WTC11 (cell line): ENCODE data around the gene PPM1L.

Source experiments
- ATF2 ChIP-seq: sonication (generic); formaldehyde crosslinking; IDR thresholded peaks from 2 replicates; pipeline ENCODE4 v1.8.1; 2022; ENCODE audit warnings: low read depth, missing genetic modification reagents, borderline replicate concordance
- CREB1 ChIP-seq: sonication (generic); formaldehyde crosslinking; IDR thresholded peaks from 2 replicates; pipeline ENCODE4 v1.8.0; 2023; ENCODE audit warnings: mild to moderate bottlenecking, missing genetic modification reagents
- IRF2 ChIP-seq: sonication (generic); formaldehyde crosslinking; IDR thresholded peaks from 2 replicates; pipeline ENCODE4 v1.8.0; 2022; ENCODE audit warnings: low read depth, missing genetic modification reagents, borderline replicate concordance
- MAX ChIP-seq: sonication (generic); formaldehyde crosslinking; IDR thresholded peaks from 2 replicates; pipeline ENCODE4 v1.8.0; 2022; ENCODE audit warnings: mild to moderate bottlenecking, missing genetic modification reagents
- NR2C2 ChIP-seq: sonication (generic); formaldehyde crosslinking; IDR thresholded peaks from 2 replicates; pipeline ENCODE4 v1.8.0; 2022; ENCODE audit warnings: mild to moderate bottlenecking, missing genetic modification reagents
- TEAD1 ChIP-seq: sonication (generic); formaldehyde crosslinking; IDR thresholded peaks from 2 replicates; pipeline ENCODE4 v1.8.0; 2022; ENCODE audit warnings: mild to moderate bottlenecking, missing genetic modification reagents
- TEAD4 ChIP-seq: sonication (generic); formaldehyde crosslinking; IDR thresholded peaks from 2 replicates; pipeline ENCODE4 v1.8.0; 2022; ENCODE audit warnings: mild to moderate bottlenecking, missing genetic modification reagents
- USF2 ChIP-seq: sonication (generic); formaldehyde crosslinking; IDR thresholded peaks from 2 replicates; pipeline ENCODE4 v1.8.1; 2023; ENCODE audit warnings: mild to moderate bottlenecking, missing genetic modification reagents, moderate library complexity
- ZNF263 ChIP-seq: sonication (generic); formaldehyde crosslinking; IDR thresholded peaks from 2 replicates; pipeline ENCODE4 v1.8.1; 2022; ENCODE audit warnings: low read depth, mild to moderate bottlenecking, moderate library complexity, missing genetic modification reagents
- TF ChIP-seq, protein P1 (sequence below): fragments of 200-600 bp; IDR thresholded peaks from 2 replicates; pipeline ENCODE4 v1.8.0; 2022; ENCODE audit warnings: antibody characterized with exemption
- TF ChIP-seq, protein P2 (sequence below): sonication (generic); formaldehyde crosslinking; IDR thresholded peaks from 2 replicates; pipeline ENCODE4 v1.8.1; 2023; ENCODE audit warnings: mild to moderate bottlenecking, missing genetic modification reagents, moderate library complexity

GRCh38 chr3:160829486-160830009 lies 73.5 kb downstream of the PPM1L start:
- TF ChIP-seq TEAD4 (CRISPR knock-in tag): no peak
- TF ChIP-seq, protein P1, sequence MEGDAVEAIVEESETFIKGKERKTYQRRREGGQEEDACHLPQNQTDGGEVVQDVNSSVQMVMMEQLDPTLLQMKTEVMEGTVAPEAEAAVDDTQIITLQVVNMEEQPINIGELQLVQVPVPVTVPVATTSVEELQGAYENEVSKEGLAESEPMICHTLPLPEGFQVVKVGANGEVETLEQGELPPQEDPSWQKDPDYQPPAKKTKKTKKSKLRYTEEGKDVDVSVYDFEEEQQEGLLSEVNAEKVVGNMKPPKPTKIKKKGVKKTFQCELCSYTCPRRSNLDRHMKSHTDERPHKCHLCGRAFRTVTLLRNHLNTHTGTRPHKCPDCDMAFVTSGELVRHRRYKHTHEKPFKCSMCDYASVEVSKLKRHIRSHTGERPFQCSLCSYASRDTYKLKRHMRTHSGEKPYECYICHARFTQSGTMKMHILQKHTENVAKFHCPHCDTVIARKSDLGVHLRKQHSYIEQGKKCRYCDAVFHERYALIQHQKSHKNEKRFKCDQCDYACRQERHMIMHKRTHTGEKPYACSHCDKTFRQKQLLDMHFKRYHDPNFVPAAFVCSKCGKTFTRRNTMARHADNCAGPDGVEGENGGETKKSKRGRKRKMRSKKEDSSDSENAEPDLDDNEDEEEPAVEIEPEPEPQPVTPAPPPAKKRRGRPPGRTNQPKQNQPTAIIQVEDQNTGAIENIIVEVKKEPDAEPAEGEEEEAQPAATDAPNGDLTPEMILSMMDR: no peak
- no peak for TF ChIP-seq TEAD1 (CRISPR knock-in tag)
- TF ChIP-seq IRF2: no peak
- TF ChIP-seq, protein P2, sequence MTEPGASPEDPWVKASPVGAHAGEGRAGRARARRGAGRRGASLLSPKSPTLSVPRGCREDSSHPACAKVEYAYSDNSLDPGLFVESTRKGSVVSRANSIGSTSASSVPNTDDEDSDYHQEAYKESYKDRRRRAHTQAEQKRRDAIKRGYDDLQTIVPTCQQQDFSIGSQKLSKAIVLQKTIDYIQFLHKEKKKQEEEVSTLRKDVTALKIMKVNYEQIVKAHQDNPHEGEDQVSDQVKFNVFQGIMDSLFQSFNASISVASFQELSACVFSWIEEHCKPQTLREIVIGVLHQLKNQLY (CRISPR knock-in tag): no peak
- no peak for TF ChIP-seq ATF2 (CRISPR knock-in tag)
- TF ChIP-seq ZNF263: no peak
- TF ChIP-seq CREB1 (CRISPR knock-in tag): no peak
- no peak for TF ChIP-seq NR2C2
- TF ChIP-seq MAX (CRISPR knock-in tag): no peak
- no peak for TF ChIP-seq USF2 (CRISPR knock-in tag)
